Caki2 (cell line): ENCODE measurements around the gene ZNF319. TPM values are rescaled to one million over a fixed set of nuclear protein-coding genes. Genes with fewer than 3 reads are reported as not detected.
A peak's percentile ranks its signal among the peaks of the same experiment; 100 is the strongest.

Experiments
- DNase-seq: peaks from one replicate; pipeline ENCODE4 v3.0.0-alpha.2; 2015; ENCODE audit warnings: low read depth
- in situ Hi-C: cut with HindIII; loops from 2 replicates; pipeline ENCODE4 v1.10.0; 2016; ENCODE audit warnings: low sequenced_read_pairs, low pct_unique_long_range_greater_than_20kb, mixed read lengths
- total RNA-seq: library from RNA; depleted of rRNA; stranded (reverse); fragments of >200 nt; shearing (Covaris generic); gene quantifications from 2 replicates; pipeline ENCODE4 v1.2.3, GENCODE V29; 2014; ENCODE audit warnings: low replicate concordance

Gene ZNF319
- total RNA-seq, 1 experiment from 2014 or later, result 1.7 TPM

DNA sequence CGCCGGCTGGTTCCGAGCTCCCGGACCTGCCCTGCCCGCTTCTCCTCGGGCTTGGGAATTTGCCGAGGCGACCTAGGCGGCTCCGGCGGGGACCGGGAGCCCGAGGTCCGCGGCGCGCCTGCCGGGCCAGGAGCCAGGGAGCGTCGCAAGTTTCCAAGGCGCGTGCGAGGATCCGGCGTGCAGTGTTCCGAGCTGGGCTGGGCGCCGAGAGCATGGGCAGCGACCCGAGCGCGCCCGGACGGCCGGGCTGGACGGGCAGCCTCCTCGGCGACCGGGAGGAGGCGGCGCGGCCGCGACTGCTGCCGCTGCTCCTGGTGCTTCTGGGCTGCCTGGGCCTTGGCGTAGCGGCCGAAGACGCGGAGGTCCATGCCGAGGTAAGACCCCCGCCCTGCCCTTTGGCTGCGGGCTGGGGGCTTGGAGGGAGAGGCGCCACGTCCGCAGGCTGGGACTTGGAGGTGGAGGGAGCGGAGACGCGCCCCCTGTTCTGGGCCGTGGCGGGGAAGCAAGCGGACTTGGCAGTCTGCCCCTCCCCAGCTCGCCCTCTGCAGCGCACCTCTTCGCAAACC, 25.8 kb upstream of the ZNF319 start:
- no peak for DNase-seq
- in situ Hi-C loops, result loop anchor here (10.0 kb wide), 1 partner anchor 99 kb away; the partner anchor contains the start of gene CFAP20

DNA sequence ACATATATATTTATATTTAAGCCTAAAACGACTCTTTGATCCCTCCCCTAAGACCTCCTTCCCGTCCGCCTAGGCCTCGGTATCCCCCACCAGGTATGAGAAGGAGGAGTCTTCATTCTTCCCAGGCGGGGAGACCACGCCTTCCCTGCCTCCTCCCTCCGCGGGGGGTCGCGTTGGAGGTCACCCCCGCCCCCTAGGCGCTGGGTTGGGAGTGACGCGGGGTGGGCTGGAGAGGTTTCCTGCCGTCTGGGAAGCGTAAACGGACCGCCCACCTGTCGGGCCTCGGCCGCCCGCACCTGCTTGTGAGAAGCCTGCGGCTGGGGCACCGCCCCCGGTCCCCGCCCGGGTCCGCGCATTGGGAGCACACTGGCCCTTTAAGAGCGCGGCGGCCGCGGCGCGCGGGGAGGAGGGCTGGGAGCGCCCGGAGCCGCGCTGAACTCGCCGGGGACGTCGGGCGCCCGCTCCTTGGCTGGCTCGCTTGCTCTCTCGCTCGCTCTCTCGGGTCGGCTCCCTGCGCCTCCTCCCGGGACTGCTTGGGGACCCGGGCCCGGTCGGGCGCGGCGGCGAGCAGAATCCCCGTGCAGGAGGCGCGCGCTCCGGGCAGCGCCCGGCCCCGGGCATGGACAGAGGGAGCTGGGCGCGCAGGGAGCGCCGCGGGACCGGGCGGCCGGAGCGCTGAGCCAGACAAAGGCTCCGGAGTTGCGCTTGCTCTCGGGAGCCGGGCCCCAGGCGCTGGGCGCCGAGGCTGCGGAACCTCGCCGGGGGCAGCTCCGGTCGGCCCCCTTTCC, 25.1 kb upstream of the ZNF319 start, which contains the start of gene MMP15:
Gene MMP15, plus strand, starts transcription at position 404 of the 788 bp plus-strand sequence. CDS start 597 bp downstream, outside the sequence.
- in situ Hi-C loops, result loop anchor here (10.0 kb wide), 1 partner anchor 99 kb away; the partner anchor contains the start of gene CFAP20
- DNase-seq, result peak; percentile 83

GRCh38 chr16:58024486-58025350, 24.2 kb upstream of the ZNF319 start:
- in situ Hi-C loops, result loop anchor here (10.0 kb wide), 1 partner anchor 100 kb away; the partner anchor contains the start of gene CFAP20
- DNase-seq, result no peak

DNA sequence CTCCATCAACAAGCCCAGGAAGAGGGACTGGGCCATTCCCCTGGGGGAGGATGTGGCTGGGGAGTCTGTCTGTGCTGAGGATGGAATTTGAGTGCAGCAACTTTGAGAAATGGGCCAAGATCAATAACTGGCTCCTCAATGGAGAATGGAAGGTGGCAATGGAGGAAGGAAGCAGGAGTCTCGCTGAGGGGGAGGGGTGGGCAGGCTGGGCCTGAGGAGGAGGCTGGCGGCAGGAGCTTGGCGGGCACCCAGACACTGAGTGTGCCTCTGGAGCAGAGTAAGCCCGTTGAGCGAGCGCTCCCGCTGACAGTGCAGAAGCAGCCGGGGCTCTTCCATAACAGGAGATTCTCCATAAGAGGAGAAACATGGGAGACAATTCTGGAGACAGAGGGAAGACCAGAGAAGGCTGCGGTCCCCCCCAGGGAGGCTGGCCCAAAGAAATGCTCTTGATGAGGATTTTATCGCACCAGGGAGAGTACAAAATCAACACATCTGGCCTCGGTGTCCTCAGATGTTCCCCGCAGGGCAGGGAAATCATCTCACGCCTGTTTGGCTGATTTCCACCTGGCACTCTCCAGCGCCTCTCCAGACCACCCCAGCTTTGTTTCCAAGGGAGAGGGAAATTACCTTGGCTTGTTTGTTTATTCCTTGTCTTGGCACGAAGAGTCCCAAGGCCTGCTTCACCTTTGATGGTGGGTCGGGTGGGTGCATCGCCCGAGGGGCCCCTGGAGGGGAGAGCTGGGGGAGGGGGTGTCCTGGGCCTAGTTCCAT, 22.3 kb upstream of the ZNF319 start:
- in situ Hi-C loops, result loop anchor here (10.0 kb wide), 1 partner anchor 102 kb away; the partner anchor contains the start of gene CFAP20
- peak; percentile 11 for DNase-seq

DNA sequence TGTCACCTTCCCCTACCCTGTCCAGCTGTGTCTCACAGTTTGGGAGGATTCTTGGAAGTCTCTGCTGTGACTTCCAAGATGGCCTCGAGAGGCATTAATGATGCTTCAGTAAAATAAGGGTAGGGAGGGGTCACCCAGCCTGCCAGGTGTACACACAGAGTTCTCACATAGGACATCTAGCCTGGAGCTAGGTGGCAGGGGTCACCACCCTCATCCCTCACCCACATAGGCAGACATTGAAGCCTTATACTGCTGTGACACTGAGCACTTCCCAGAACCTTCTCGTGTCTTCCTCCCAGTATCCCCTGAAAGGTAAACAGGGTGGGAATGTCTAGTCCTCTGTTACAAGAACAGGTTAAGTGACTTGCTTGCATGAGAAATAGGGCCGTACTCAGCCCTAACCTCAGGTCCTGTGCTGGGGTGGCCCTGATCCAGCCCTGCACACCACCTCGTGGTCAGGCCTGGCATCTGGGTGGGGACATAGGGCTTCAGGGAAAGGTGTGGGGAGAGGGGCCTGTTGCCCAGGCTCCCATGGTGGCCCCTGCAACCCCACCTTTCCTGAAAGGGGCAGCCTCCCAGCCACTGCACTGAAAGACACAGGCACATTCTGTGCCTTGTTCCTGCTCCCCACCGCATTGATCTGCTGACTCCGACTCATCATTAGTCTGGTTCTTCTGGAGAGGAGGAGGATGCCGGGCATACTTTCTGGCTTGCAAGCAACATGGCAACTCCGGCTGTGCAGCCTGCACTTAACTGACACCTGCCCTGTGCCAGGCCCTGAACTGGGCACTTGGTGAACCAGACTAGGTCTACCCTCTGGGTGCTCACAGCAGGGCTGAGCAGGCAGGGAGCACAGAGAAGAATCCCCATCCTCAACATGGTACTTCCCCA, 21.4 kb upstream of the ZNF319 start:
- peak; percentile 65 for DNase-seq
- in situ Hi-C loops, result loop anchor here (10.0 kb wide), 1 partner anchor 103 kb away; the partner anchor contains the start of gene CFAP20

DNA sequence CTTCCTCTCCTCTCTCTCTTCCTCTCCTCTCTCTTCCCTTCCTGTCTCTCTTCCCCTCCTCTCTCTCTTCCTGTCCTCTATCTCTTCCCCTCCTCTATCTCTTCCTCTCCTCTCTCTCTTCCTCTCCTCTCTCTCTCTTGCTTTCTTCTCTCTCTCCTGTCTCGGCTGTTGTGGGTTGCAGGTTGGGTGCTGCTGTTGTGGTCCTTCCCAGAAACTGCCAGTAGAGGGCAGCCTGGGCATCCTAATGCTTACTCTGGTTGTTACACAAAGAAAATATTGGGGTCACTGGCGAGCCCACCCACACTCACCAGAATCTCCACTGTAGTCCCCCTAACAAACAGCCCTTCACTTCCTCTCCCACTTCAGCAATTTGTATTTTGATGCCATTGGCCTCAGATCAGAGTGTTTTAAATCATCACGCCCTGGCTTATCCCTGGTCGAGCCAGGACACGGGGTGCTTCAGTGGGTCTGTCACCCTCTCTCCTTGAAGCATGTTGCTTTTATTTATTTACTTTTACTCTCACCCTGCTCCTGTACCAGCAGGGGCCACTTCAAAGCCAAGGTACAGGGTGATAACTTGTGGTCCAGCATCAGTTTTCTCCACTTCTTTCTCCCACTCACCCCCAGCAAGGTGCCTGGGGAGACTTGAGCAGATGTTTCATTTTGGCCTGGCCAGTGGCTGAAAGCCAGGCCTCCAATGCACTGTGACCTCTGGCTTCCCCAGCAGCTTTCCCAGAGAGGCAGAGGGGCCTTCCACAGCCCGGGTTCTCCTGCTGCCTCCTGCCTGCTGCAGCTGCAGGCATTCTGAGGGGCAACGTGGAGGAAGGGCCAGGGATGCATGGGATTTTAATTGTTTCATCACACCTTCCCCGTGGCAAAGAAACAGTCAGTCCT, 20.4 kb upstream of the ZNF319 start:
- in situ Hi-C loops, result loop anchor here (10.0 kb wide), 1 partner anchor 104 kb away; the partner anchor contains the start of gene CFAP20
- DNase-seq, result peak; percentile 53

- in situ Hi-C loops, result loop anchor here (10.0 kb wide), 1 partner anchor 105 kb away; the partner anchor contains the start of gene CFAP20
- DNase-seq, result no peak
Observed at GRCh38 chr16:58019866-58020538, 19.5 kb upstream of the ZNF319 start.

- DNase-seq, result no peak
- in situ Hi-C loops, result no loop called here
Observed at GRCh38 chr16:58018803-58019202, 18.3 kb upstream of the ZNF319 start.

- in situ Hi-C loops, result no loop called here
Observed at GRCh38 chr16:58016840-58017446, 16.5 kb upstream of the ZNF319 start.

DNA sequence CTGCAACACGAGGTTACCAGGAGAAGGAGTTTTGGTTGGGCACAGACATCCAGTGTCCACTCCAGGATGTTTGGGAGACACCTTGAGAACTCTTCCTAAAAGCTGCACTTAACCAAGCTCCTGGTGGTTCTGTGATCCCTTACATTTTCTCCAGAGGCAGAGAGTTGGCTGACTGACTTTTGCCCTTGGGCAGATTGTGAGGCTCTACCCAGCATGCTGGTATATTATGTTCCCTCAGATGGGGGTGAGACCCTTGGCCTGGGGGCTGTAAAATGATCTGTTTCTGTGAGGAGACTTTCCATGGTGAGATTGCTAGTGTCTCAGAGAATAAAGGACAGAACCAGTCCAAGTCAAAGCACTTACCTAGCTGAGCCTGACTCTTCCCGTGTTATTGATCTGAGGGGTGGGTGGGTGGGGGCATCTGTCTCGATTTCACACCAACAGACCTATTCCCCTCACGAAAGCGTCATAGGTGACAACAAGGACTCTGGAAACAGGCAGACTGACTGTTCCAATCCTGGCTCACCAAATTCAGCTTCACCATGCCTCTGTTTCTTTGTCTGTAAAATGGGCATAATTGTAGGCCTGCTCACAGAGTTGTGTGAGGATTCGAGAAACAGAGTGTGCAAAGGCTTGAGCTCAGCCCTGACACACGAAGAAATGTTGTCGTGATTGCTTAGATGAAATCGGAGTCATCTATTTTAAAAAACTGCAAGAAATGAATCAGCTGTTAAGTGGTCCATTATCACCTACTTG, 12.9 kb upstream of the ZNF319 start:
- DNase-seq, result no peak
- in situ Hi-C loops, result no loop called here

More at GRCh38 chr16:58016840-58017446, 16.5 kb upstream of the ZNF319 start:
- DNase-seq, result no peak

GRCh38 chr16:58012481-58012880, 12.0 kb upstream of the ZNF319 start:
- no peak for DNase-seq
- in situ Hi-C loops, result no loop called here

DNA sequence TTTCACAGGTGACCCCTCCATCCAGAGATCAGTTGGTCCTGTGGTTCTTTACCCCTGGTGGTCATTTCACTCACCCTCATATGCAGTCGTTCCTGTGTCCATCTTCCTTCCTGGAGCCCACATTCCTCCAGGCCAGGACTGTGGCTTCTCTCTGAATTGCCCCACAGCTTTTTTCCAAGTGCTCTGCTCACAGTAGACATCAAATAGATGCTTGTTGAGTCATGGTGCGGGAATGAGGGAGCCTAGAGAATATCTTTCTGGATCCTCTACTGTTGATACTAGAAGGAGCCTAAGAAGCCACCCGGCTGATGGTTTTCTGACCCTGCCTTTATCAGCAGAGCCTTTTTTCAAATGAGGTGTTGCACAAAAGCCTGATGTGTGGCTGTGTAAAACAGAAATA, 11.2 kb upstream of the ZNF319 start:
- in situ Hi-C loops, result no loop called here

GRCh38 chr16:58010886-58011285, 10.4 kb upstream of the ZNF319 start:
- in situ Hi-C loops, result no loop called here
- no peak for DNase-seq

More for the DNA sequence above, 11.2 kb upstream of the ZNF319 start:
- no peak for DNase-seq

- no peak for DNase-seq
- in situ Hi-C loops, result no loop called here
Observed at GRCh38 chr16:58009856-58010416, 9.5 kb upstream of the ZNF319 start.
